Fibroblast of gingiva (primary cell): ENCODE results near the gene ASB10.

Source experiments
- DNase-seq: peaks from one replicate; pipeline ENCODE4 v3.0.0-alpha.2; 2011; ENCODE audit warnings: low read depth

ASB10 gene

DNA sequence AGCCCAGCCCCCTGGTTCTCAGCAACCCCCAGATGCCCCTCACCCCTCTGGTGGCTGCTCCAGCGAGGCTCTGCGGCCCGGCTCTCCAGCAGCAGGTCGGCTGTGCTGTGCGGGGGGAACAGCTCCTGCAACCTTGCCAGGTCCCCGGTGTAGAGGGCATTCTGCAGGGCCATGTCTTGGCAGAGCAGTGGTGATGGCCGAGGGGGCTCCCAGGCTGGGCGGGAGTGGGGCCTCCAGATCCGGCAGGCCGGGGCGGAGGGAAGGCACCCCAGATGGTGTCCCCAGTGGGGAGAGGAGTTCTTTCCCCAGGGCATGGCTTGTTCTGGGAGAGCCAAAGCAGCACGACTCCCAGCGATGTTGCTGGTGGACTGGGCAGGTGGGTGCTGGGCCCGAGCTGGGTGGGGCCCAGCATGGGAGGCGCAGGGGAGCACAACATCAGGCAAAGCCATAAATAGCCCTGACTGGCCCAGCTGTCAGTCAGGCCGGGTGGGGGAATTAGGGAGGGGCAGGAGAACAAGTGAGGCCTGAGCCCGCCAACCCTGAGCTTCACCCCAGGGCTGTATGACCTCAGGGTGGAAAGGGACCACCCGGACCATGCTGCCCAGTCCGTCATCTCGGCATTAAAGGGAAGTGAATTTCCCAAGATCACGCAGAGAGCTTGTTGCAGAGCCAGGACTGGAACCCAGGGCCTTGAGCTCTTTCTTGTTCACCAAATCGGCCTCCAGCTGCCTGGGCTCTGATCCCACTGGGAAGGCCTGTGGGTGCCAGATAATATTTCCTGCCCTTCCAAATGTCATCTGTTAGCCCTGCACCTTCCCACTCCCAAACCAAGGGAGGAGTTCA is 580 bp upstream of the ASB10 start:
- DNase-seq, result no peak

DNA sequence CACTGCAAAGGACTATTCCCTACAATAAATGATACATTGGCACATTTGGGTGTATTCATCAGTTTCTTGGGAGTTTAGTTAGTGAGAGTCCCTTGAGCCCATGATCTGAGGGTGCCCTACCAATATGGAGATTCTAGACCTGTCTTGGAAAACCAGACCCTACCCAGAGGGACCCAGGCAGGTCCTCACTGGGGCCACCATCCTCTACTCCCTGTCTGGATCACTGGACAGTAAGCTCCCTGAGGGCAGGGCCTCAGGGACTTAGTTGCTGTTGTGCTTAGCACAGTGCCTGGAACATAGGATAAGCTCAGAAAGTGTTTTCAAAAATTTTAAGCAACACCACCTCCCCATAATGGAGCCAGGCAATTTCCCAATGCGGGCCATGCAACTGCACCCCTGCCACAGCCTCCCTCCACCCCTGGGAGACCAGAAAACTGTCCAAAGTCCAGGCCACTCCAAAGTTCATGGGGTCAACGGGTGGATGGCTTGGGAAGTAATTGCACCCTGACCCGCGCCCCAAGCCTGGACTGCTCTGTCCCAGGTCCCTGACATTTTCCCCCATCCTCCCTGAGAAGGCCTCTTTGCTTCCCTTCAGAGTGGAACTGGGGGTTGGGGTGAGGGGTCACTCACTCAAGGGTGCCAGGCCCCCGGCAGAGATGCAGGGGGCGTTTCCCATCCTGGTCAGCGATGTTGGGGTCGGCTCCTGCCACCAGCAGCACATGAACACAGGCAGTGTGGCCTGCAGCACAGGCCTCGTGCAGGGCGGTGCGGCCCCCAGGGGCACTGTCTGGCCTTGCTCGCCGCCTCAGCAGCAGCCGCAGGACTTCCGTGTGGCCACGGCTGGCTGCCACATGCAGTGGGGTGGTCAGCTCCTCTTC is 1.0 kb downstream of the ASB10 start:
- DNase-seq, result no peak

DNA sequence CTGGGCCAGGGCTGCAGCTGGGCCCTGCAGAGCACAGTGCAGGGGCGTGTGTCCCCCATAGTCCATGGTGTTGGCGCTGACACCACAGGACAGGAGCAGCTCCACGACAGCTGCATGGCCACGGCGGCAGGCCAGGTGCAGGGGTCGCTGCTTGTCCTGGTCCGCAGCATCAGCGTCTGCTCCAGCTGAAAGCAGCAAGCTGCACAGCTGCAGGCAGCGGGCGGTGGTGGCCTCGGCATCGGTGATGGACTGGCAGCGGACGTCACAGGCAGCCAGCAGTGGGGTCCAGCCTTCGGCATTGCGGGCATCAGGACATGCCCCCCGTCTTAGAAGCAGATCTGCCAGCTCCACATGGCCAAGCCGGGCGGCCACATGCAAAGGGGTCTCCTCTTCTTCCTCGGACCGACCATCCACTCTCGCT is 6.0 kb downstream of the ASB10 start:
- no peak for DNase-seq

DNA sequence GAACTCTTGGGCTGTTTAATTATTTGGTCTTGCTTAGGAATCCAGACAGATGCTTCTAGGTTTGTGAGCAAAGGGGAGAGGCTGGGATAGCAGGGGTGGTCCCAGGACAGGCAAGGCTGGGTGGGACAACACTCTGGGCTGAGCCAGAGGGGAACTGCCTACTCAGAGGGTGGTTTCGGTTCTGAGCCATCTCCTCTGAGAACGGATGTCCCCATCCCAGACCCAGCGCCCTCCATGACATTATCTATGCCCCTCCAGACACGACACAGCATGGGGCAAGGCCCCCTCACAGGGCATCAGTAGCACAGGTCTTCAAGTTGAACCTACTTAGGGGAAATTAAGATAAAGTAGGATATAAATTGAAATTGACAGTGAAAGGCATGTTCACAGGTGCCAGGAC is 7.1 kb downstream of the ASB10 start:
- DNase-seq, result no peak

DNA sequence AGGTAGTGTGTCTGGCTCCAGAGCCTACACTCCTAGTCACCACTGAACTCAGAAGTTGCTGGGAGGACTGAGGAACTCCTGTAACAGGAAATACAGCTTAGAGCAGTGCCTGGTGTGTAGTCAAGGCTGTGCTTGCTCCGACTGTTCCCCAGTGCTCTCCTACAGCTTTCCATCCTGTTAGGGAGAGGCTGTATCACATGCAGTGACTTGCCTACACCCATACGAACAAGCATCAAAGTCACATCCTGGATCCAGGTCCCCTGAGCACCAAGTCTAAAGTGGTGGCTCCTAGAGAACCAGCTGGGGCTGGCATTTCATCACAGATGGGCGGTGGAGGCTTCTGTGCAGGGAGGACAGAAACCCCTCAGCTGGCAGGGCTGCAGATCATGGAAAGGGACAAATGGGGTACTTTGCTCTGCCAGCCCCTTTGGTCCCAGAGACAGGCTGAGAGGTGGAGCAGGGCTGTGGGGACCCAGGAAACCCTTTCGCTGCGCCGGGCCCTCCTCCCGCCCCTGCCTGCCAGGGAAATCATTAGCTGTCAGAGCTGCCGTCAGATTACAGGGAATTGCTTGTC is 7.7 kb downstream of the ASB10 start:
- no peak for DNase-seq

DNA sequence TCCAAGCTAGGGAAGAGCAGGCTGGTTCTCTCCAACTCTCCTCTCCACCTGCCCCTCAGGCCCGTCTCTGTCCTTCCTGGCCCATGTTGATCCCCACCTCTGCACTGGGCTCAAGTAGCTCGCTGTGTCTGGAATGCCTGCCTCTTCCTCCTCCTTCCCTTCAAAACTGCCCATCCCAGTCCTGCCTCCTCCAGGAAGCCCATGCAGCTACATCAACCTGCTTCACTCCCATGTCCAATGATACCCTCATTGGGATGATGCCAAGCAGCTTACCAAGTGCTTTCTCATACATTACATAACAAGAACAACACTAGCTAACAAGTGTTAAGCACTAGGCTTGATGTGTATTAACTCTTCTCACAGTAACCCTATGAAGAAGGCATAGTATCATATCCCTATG is 8.2 kb downstream of the ASB10 start:
- no peak for DNase-seq

DNA sequence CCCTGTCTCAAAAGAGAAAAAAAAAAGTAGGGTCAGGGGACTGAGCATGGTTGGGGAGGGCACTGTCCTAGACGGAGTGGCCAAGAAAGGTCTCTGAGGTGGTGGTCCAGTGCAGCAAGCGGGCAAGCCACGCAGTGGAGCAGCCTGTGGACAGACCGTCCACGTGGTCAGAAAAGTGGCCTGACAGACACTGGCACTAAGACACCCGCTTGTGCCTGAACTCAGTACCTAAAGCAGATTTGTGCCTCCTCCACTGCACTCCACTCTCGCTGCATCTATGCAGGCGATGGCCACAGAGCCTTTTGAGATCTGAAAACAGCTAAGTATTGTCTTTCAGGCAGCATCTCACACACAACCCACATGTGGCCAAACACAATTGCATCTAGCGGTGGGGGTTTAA is 8.8 kb downstream of the ASB10 start:
- no peak for DNase-seq

DNA sequence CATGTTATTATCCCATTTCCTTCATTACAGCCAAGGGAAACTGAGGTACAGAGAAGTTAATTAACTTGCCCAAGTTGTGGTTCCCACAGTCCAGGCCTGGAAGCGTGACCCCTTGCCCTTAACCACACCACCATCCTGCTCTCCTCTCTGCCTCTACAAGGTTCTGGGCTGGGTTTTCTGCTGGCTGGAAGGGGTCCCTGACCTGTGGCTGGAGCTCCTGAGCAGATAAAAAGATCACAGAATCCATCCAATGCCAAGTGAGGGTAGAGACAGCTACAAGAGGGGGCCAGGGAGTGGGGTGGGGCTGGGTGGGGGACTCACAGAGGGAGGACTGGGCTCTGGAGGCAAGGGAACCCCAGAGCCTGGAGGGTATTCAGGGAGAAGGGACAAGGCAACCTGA is 9.7 kb downstream of the ASB10 start:
- no peak for DNase-seq

DNA sequence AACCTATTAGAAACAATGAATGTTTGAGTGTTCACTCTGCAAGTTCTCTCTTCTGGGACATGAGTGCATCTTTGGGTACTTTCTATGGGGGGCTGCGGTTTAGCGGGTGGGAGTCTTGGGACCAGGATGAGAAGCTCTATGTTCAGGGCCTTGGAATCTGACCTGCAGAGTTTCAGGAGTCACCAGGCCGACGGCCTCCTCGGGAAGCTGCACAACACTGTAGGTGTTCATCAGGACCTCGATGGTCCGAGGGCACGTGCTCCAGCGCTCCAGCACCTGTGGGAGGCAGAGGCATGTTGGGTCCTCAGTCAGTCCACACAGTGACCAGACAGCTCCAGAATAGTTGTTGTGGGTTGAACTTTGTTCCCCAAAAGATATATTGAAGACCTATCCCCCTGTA is 10.6 kb downstream of the ASB10 start:
- DNase-seq, result no peak

DNA sequence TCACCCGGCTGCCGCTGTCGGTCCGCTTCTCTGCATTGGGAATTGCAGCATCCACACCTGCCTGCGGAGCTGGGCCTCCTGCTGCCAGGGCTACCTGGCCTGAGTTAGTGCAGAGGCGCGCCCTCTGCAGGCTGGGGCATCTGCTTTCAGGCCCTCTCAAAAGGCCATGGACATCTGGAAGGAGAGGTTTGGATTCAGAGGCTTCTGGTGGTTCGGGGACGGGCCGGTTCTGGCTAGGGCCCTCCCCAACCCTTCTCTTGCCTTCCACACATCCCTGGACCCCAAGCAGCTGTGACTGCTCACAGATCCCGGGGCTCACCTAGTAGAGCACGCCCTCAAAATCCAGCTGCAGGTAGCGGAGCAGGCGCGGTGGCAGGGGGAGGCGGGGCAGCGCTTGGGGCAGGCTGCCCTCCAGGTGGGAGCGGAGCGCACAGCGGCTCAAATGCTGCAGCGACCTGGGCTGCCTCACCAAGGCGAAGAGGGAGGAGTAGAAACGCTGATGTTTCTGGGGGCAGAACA is 11.2 kb downstream of the ASB10 start:
- DNase-seq, result no peak

DNA sequence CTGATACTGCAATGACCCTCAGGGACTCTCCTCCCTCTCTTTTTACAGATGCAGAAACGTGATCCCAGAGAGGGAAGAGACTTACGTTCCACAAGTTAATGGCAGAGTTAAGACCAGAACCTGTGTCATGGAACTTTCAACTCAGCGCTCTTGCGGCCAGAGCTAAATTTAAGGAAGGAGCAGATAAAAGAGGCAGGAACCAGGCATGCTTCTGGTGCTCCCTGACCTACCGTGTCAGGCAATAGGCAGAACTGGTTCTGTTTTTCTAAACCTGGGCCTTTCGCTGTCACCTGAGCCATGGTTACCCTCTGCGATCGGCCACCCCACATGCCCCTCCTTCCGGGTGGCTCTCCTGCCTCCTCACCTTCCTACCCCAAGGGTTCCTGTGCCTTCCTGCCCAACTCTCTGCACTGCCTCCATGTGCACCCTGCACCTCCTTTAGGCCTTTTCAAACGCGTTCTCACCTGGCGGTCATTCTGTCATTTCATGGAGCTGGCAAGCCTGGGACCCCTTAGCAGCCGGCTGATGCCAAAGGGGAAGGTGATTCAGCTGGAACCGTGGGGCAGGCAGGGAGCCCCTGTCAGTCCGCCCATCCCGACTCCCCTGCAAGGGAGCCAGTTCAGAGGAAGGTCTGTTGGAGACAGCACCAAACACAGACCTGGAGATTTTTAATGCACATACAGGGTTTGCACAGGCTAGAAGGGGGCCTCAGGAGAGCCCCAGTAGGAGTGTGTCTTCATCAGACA is 11.8 kb downstream of the ASB10 start:
- DNase-seq, result no peak

DNA sequence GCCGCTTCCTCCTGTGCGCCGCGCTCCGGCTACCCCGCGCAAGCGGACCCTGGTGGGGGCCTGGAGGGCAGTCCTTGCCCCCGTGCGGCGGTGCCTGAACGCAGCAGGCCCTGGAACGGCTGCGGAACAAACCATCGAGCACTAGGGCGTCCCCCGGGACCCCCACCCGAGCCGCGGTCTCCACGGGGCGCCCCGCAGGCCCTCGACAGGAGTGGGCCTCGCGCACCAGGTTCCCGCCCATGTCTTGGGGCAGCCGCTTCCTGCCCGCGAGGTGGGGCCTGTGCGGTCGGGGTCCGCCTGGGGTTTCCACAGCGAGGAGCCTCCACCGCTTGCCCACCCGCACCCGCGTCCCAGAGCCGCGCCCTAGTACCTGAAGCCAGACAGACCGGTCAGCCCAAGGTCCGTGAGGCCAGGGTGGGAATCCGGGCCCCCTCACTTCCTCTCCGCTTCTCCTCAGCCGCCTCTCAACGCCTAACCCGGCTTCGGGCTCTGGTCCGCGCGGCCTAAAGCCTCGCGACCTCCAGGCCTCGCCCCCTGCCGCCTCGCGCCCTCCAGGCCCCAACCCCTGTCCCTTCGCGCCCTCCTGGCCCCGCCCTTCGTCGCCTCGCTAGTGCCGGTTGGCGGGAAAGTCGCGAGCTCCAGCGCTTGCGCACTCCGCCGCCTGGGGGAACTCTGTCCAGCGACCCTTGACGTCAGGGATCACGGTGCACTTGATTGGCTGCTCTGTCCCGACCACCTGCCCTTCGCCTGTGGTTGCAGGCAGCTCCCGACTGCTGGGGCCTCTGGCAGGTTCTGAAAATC is 12.6 kb downstream of the ASB10 start:
- DNase-seq, result no peak

DNA sequence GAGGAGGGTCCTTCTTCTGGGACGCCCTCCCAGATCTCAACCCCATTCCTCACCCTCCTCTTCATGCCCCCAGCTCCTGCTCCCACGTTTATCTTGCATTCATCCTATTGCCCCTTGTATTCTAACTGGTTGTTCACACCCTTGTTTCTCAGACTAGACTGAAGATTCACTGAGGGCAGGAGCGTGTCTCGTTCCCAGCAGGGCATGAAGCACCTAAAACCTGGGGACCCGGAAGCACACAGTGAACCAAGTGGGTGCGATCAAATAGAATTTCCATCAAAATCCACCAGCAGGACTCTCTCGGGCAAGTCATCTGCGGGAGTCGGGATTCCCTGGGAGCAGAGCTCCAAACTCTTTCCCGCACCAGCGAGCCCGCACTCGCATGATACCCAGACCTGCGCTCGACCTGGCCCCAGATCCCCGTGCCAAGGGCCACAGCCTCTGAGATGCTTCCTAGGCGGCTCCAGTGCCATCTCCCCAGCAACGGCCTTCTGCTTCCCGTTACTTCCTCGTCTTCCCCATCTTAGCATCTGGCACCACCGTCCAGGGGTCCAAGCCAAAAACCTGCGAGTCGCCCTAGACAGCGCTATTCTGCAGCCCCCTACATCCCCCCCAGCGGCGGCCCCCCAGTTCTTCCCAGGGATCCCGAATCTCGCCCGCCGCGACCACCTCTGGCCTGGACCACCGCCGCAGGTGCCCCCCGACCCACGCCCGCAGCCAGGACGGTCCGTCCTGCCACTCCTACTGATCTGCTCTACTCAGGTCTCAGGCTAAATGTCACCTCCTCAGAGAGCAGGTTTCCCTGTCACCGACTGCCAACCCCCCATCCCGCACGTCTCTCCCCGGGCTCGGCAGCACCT is 13.4 kb downstream of the ASB10 start:
- no peak for DNase-seq

DNA sequence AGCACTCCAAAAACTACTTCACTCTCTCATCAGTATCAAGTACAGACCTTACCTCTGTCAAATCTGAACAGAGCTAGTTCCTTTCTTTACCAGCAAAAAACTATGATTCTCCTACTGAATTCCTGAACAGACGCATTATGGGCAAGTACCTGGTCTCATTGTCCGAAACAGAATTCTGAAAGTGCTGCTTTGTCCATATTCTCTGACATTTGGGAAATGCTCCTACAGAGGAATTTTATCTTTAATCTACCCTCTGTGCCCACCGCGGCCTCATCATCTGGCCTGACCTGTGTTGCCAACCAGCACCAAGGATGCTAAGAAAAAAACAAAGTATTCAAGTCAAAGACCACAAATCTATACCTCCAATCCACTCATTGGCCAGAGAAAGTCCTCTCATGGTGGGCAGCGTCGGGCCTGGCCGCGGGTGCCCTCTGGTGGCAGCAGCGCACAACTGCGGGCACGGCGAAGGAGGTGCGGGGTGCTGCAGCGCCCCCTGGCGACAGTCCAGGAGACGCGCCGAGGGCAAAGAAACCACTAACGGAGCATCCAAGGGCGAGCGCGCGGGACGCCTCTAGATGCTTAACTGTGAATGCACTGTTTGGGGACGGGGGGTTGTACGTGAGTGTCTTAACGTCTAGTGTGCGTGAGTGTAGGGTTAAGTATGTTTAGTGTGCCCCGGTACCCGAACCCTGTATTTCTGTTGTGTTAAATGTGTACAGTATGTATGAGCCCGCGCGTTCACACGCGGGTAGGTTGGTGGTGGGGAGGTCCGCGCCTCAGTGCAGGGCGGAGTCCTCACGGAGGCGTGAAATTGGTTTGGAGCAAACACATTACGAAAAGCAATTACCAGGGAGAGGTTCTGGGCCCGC is 14.5 kb downstream of the ASB10 start:
- peak; percentile 40 for DNase-seq

DNA sequence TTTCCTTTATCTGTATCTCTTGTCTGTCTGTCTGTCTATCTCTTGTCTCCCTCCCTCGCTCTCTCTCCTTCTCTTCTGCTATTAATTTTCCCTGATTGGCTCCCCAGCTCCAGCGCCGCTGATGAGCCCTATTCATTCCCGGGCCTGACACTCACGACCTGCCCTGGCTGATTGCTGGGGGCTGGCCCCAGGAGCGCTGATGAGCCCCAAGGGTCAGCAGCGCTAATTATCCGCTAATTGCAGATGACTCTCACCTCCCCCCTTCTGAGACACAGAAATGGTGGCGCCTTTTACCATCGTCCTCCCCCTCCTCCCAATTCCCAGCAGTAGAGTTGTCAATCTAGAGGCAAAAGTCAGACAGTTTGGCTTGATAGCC is 18.3 kb downstream of the ASB10 start:
- DNase-seq, result no peak

DNA sequence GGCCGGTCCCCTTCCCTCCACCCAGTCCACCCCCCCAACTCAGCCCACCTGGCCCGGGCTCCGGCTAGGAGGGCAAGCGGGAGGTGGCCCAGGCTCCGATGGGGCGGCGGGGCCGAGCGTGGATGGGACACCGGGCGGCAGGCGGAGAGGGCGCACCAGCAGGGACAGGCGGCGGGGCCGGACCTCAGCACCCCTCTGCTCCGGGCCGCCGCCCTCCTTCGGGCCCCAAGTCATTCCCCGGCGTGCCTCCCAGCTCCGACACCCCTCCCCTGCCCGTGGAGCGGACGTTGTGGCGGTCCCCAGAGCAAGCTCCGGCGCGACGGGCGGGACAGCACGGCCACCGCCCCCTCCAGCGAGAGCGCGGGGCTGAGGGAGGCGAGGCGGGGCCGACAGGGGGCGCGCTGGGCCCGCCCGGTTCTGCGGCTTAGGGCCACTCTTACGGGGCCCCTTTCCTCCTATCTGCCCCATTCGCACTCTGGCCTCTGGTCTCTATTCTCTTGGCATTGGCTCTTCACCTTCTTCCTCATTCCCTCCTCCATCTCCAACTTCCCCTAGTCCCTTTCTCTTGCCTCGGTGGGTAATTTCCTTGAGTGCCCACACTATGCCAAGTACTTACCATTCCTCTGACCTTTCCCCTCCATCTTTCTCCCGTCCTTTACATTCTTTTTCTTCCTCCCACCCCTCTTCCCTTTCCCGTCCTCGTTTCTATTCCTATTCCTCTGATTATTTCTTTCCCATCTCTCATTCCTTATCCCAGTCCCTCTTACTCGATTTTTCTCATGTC is 18.9 kb downstream of the ASB10 start:
- DNase-seq, result no peak

DNA sequence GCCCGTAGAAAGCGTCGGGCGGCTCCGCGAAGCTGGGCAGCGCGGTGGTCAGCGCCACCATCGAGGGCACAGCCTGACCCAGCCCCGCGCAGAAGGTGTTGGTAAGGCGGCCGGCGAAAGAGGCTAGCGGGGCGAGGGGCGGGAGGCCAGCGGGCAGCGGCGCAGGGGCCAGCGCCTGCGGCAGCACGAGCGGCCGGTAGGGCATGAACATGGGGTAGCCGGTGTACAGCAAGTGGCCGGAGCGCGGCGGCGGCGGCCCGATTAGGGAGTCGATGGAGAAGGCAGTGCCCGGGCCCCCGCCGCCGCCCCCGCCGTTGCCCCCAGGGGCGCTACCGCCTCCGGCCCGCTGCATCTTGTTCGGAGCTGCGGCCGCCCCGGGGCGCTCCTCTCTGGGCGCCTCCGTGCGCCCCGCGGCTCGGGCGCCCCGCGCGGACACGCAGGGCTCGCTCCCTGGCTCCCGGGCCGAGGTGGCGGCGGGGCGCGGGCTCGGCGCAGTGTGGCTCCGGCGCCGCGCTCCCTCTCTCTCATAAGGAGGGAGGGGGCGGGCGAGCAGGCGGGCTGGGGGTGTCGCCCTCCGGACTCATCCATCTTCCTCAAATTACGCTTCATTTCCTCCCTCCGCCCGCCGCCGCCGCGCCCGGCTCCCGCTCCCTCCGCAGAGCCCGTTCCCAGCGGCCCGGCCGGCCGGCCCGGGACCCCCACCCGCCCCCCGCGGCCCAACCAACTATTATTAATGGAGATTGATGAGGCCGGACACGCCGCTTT is 19.7 kb downstream of the ASB10 start, which contains the start of gene GBX1:
Gene GBX1, minus strand, starts transcription at position 498 of the 765 bp plus-strand sequence. Its CDS starts 146 bp downstream, at position 352.
- no peak for DNase-seq
